HG02759 (cell line): ENCODE results near the gene CMIP.

Source experiments
- ATAC-seq: cut with Tn5 transposase; IDR thresholded peaks from one replicate; pipeline ENCODE4 v1.9.1; 2021; ENCODE audit warnings: mild to moderate bottlenecking, moderate library complexity; ENCODE audit not compliant: unreplicated experiment

Gene CMIP

GRCh38 chr16:81492311-81492761 is 47.7 kb downstream of the CMIP start:
- ATAC-seq = no peak

- no peak for ATAC-seq
Measured at GRCh38 chr16:81492965-81493754, 48.6 kb downstream of the CMIP start.

- no peak for ATAC-seq
Measured at GRCh38 chr16:81493755-81494433, 49.3 kb downstream of the CMIP start.

- ATAC-seq = no peak
Measured at GRCh38 chr16:81494434-81494806, 49.8 kb downstream of the CMIP start.

- ATAC-seq = no peak
Measured at GRCh38 chr16:81494888-81495287, 50.3 kb downstream of the CMIP start.

- no peak for ATAC-seq
Measured at GRCh38 chr16:81495321-81496234, 51.0 kb downstream of the CMIP start.

- no peak for ATAC-seq
Measured at GRCh38 chr16:81496321-81496720, 51.7 kb downstream of the CMIP start.

- no peak for ATAC-seq
Measured at GRCh38 chr16:81496742-81497141, 52.1 kb downstream of the CMIP start.

- ATAC-seq = peak; percentile 63
Measured at GRCh38 chr16:81497690-81498089, 53.1 kb downstream of the CMIP start.

GRCh38 chr16:81498351-81498750 is 53.7 kb downstream of the CMIP start:
- ATAC-seq = no peak

- ATAC-seq = no peak
Measured at GRCh38 chr16:81499576-81500380, 55.2 kb downstream of the CMIP start.

- ATAC-seq = no peak
Measured at GRCh38 chr16:81500833-81501521, 56.4 kb downstream of the CMIP start.

GRCh38 chr16:81502396-81503070 is 57.9 kb downstream of the CMIP start:
- no peak for ATAC-seq

- ATAC-seq = peak; percentile 70
Measured at GRCh38 chr16:81505011-81505661, 60.5 kb downstream of the CMIP start.

- no peak for ATAC-seq
Measured at GRCh38 chr16:81509404-81509803, 64.8 kb downstream of the CMIP start.

GRCh38 chr16:81510016-81510415 is 65.4 kb downstream of the CMIP start:
- ATAC-seq = no peak

- no peak for ATAC-seq
Measured at GRCh38 chr16:81511371-81511770, 66.8 kb downstream of the CMIP start.

- ATAC-seq = peak; percentile 33
Measured at GRCh38 chr16:81513204-81514040, 68.8 kb downstream of the CMIP start.
